NCI-H226 (cell line): Measurements from ENCODE around the gene RAET1G.
"Not testable (repeated sequence)": the region's sequence is repeated elsewhere in the genome, so short reads cannot be mapped to it uniquely, and the experiment has no call there.

Experiments
- DNase-seq: peaks from one replicate; pipeline ENCODE4 v3.0.0-alpha.2; 2015

The RAET1G gene

DNA sequence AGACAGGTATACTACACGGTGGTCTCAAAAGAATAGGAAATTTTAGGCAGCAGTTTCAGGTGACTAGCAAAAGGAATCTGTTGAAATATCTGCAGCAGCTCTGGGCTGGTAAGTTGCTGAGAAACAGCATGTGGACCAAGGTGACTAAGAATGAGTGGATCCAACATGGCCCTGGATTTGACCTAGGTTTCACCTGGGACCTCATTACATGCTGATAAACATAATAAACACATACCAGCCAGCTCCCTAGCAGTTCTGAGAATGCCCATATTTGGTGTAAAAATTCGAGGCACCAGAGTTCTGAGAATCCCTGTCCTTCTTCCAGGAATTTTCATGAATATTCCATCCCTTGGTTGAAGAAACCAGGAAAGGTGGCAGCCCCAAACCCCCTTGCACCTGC, 30.5 kb upstream of the RAET1G start:
- not testable (repeated sequence) for DNase-seq

DNA sequence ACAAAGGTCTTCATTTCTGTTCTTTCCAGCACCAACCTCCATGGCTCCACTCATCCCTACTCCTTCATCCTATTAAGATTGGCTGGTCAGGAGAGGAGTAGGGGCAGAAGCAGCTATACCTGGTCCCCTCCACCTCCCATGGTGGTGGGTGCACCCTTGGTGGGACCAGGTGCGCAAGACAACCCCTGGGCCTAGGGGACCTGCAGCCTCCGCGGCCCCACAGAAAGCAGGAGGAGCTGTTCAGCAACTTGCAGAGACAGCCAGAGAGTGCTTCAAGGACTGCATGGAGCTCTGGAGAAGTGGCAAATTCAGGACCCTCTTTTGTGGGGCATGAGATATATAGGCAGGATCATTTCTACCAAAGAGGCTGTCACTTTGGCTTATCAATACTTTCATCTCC, 28.7 kb upstream of the RAET1G start:
- no peak for DNase-seq

- no peak for DNase-seq
Observed at GRCh38 chr6:149951096-149951495, 28.2 kb upstream of the RAET1G start.

GRCh38 chr6:149950423-149950822, 27.5 kb upstream of the RAET1G start:
- DNase-seq, result no peak

GRCh38 chr6:149948616-149949015, 25.7 kb upstream of the RAET1G start:
- no peak for DNase-seq

DNA sequence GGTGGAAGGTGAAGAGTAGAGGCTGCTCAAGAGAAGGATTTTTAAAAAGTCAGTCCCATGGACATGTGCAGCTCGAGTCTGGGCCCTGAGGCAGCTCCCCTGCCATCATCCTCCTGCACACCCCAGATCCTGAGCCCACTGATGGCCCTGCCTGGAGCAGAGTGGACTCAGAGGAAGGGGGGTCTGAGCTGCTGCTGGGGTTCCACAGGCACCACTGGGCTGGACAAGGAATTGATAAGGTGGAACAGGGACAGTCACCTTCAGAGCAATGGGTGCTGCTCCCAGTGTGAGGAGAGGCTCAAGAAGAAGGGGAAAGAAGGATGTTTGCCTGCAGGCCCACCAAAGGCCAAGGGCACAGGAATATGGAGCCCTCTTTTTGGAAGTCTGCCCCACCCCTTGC, 25.1 kb upstream of the RAET1G start:
- DNase-seq, result no peak

DNA sequence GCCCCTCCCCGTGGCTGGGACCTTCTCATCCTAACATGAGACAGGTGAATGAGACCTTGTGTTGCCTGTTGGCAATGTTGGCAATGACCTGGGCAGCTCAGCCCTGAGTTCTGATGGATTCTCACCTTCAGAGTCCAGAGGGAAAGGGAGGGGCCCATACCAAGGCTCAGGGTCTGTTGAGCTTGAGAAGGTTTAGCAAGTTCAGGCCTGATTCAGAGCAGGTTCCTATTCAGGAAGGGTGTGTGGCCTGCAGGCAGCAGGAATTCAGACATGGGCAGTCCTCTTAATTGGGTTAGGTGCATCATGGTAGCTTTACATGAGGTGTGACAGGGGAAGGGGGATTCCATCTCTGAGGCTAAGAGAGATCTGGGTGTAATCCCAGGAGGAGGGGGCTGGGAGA, 24.6 kb upstream of the RAET1G start:
- DNase-seq, result not testable (repeated sequence)

- DNase-seq, result not testable (repeated sequence)
Observed at GRCh38 chr6:149946631-149947030, 23.7 kb upstream of the RAET1G start.

DNA sequence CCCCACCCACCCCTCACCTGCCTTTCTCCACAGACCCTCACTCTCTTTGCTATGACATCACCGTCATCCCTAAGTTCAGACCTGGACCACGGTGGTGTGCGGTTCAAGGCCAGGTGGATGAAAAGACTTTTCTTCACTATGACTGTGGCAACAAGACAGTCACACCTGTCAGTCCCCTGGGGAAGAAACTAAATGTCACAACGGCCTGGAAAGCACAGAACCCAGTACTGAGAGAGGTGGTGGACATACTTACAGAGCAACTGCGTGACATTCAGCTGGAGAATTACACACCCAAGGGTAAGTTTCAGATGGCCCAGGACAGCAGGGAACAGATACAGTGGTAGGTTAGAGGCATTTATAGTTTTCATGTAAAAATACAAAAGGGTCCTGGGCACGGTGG, 22.4 kb upstream of the RAET1G start:
- not testable (repeated sequence) for DNase-seq

GRCh38 chr6:149943321-149943720, 20.4 kb upstream of the RAET1G start:
- not testable (repeated sequence) for DNase-seq

DNA sequence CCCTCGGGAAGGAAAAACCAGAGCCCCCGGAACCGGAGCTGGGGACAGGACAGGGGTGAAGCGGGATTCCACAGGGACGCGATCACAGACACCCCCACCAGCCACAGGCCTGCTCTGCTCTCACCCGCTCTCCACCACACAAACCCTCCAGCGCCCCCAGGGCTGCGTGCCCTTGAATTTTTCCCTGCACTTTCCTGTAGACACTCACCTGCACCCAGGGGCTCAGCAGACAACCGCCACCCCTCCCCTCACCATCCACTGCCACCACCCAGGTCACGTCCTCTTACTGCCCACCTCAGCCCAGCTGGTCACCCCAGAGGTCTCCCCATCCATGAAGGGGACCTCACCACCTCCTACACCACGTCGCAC, 19.5 kb upstream of the RAET1G start:
- DNase-seq, result no peak

GRCh38 chr6:149941583-149942460, 18.9 kb upstream of the RAET1G start, which contains the start of gene ULBP2:
Gene ULBP2 (plus strand): TSS chr6:149942014. CDS start chr6:149942073, 59 bp downstream.
- DNase-seq, result peak; percentile 90

- DNase-seq, result no peak
Observed at GRCh38 chr6:149940672-149940982, 17.7 kb upstream of the RAET1G start.

DNA sequence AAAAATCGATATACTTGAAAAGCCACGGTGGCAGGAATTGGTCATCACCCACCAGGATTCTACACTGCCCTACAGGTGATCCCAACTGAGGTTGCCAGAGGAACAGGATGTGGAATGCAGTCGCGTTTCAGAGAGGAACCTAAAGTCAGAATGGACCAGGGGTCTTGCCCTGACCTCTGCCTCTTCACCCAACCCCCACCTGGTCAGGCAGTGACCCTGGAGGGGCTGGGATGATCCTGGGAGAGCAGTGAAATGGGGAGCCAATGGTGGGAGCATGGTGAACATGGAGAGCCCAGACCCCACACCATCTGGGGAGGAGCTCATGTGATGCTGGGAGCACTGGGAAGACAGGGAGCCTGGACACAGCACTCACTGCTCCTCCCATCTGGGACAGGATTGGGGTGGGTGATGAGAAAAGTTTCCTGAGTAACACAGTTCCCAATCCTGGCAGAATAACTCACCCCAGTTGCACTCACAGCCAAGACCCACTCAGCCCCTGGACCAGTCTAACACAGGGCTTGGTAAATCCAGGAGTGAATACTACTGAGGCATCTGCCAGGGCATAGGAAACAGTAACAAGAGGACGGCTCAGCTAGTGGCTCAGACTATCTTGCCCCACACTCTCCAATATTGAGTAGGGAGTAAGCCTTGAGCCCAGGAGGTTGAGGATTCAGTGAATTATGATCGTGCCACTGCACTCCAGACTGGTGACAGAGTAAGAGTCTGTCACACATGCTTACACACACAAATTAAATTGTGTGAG, 17.2 kb upstream of the RAET1G start:
- DNase-seq, result no peak

GRCh38 chr6:149939356-149939648, 16.4 kb upstream of the RAET1G start:
- DNase-seq, result no peak

- DNase-seq, result no peak
Observed at GRCh38 chr6:149938571-149939355, 15.8 kb upstream of the RAET1G start.

DNA sequence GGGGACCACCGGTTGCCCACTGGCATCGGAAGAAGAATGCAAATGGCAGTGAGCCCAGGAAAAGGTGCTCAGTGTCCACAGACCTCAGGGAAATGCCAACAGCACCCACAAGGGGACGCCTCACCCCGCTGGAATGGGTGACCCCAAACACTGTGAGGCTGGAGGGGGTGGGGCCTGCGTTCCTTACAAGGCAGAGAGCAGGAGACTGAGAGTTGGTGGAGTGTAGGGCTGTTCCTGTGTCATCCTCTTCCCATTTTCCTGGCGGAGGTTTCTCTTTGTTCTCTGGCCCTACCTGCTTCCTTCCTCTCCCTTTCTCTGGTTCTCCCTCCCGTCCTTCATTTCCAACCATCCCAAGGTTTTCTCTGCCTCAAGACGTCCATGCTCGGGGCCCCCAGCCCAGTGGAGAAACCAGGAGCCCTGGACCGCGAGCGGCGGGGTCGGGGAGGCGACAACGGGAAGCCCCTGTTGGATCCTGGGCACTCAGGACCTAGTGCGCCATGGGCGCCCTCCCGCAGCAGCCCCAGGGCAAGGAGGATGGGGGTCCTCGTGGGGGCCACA, 15.2 kb upstream of the RAET1G start:
- not testable (repeated sequence) for DNase-seq

- DNase-seq, result no peak
Observed at GRCh38 chr6:149936743-149937142, 13.8 kb upstream of the RAET1G start.

- no peak for DNase-seq
Observed at GRCh38 chr6:149935668-149936067, 12.7 kb upstream of the RAET1G start.

GRCh38 chr6:149935246-149935645, 12.3 kb upstream of the RAET1G start:
- no peak for DNase-seq

- peak; percentile 25 for DNase-seq
Observed at GRCh38 chr6:149934249-149935156, 11.6 kb upstream of the RAET1G start.

DNA sequence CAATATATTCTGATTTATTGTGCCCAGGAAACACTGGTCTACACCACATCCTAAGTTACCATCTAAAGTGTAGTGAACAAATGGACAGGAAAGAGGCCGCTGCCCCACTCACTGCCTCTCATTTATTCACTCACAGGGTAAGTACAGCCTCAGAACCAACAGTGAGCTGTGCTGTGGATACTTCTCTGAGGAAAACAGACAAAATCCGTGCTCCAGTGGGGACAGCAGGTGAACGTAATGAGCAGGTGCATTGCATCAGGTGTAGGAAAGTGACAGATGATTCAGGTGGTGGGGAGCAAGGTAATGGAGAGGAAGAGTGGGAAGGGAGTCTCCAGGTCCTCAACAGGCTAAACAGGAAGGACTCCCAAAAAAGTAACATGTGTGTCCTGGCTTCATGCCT, 10.5 kb upstream of the RAET1G start:
- no peak for DNase-seq
